HepG2 (cell line): ENCODE results near the gene RABGGTA. TPM values are rescaled to one million over a fixed set of nuclear protein-coding genes. Genes with fewer than 3 reads are reported as not detected.

ENCODE experiments used
- ASH2L ChIP-seq: fragments of 300-600, 200-600 bp; sonication (generic); IDR thresholded peaks from 2 replicates; pipeline ENCODE4 v1.7.0; 2017; ENCODE audit warnings: low read depth, mild to moderate bottlenecking, moderate library complexity, mixed read lengths, low read length; ENCODE audit not compliant: insufficient read length
- ETV5 ChIP-seq: IDR thresholded peaks from 2 replicates; pipeline ENCODE4 v1.6.1; 2018; ENCODE audit warnings: missing biosample characterization, missing genetic modification reagents, inconsistent platforms, borderline replicate concordance
- FOSL2 ChIP-seq: sonication (generic); formaldehyde crosslinking; IDR thresholded peaks from 2 replicates; pipeline ENCODE4 v1.4.0; 2020; ENCODE audit warnings: missing genetic modification reagents
- FOXA1 ChIP-seq, 2 experiments: fragments of 450-650 bp in 1 of 2; sonication (generic) in 1 of 2; formaldehyde crosslinking in 1 of 2; IDR thresholded peaks; 2 replicates each; pipeline versions ENCODE4 v1.4.0 to v1.6.1; 2016 to 2020; ENCODE audit warnings: missing genetic modification reagents in 1 of 2
- HMG20A ChIP-seq: IDR thresholded peaks from 2 replicates; pipeline ENCODE4 v1.6.1; 2016; ENCODE audit warnings: borderline replicate concordance
- MAZ ChIP-seq, 2 experiments: sonication (generic) in 1 of 2; formaldehyde crosslinking in 1 of 2; IDR thresholded peaks; 2 replicates each; pipeline versions ENCODE4 v1.5.0 to v1.6.1; 2012 to 2020; ENCODE audit warnings: low read depth in 2 of 2, mild to moderate bottlenecking in 2 of 2, borderline replicate concordance in 1 of 2, improper control_type of control experiment in 1 of 2, low read length in 1 of 2, missing genetic modification reagents in 1 of 2, moderate library complexity in 1 of 2
- MTA1 ChIP-seq: sonication (generic); formaldehyde crosslinking; IDR thresholded peaks from 2 replicates; pipeline ENCODE4 v1.4.0; 2020; ENCODE audit warnings: missing genetic modification reagents, mild to moderate bottlenecking, borderline replicate concordance
- PHF8 ChIP-seq: sonication (generic); formaldehyde crosslinking; IDR thresholded peaks from 2 replicates; pipeline ENCODE4 v1.5.0; 2020; ENCODE audit warnings: missing genetic modification reagents
- PPARG ChIP-seq: conservative IDR thresholded peaks from 2 replicates; pipeline ENCODE4 v1.6.1; 2016; ENCODE audit warnings: missing biosample characterization, missing genetic modification reagents
- ZNF225 ChIP-seq: sonication (generic); formaldehyde crosslinking; IDR thresholded peaks from 2 replicates; pipeline ENCODE4 v1.4.0; 2020; ENCODE audit warnings: mild to moderate bottlenecking, missing genetic modification reagents
- ZNF230 ChIP-seq: sonication (generic); formaldehyde crosslinking; IDR thresholded peaks from 2 replicates; pipeline ENCODE4 v1.4.0; 2020; ENCODE audit warnings: mild to moderate bottlenecking, missing genetic modification reagents
- polyA plus RNA-seq, 8 experiments: library from polyadenylated mRNA; depleted of rRNA in 3 of 8; stranded (reverse) in 7 of 8; unstranded in 1 of 8; fragments of >200 nt; fragmentation: Illumina TruSeq in 4 of 8; extraction: Trizol in 4 of 8; gene quantifications; 2 replicates each; pipeline versions ENCODE4 v1.2.1 to v1.2.3, GENCODE V29; 2011 to 2016; ENCODE audit warnings: low read depth in 4 of 8, missing spikeins in 1 of 8, mixed read lengths in 1 of 8; ENCODE audit not compliant: insufficient read depth in 1 of 8
- total RNA-seq, 5 experiments: library from RNA; depleted of rRNA; stranded (reverse); fragments of >200 nt; fragmentation: Illumina TruSeq; extraction: Trizol; gene quantifications; 2 replicates each; pipeline ENCODE4 v1.2.3, GENCODE V29; 2016; ENCODE audit warnings: low read depth in 1 of 5
- TF ChIP-seq, protein P1 (sequence below): sonication (generic); formaldehyde crosslinking; IDR thresholded peaks from one replicate; pipeline ENCODE4 v1.5.1; 2020; ENCODE audit warnings: mild to moderate bottlenecking, missing genetic modification reagents; ENCODE audit errors: not compliant biosample characterization
- TF ChIP-seq, protein P2 (sequence below): IDR thresholded peaks from 2 replicates; pipeline ENCODE4 v1.6.1; 2016
- TF ChIP-seq, protein P3 (sequence below): sonication (generic); formaldehyde crosslinking; IDR thresholded peaks from 2 replicates; pipeline ENCODE4 v1.4.0; 2020; ENCODE audit warnings: missing genetic modification reagents, borderline replicate concordance

Gene RABGGTA
- total and polyA plus RNA-seq, 2 of the 13 experiments (the other 11 are each of a cell fraction or from before 2014, with no cell fraction given), result 57.9 to 90.8 TPM

- TF ChIP-seq, protein P1, sequence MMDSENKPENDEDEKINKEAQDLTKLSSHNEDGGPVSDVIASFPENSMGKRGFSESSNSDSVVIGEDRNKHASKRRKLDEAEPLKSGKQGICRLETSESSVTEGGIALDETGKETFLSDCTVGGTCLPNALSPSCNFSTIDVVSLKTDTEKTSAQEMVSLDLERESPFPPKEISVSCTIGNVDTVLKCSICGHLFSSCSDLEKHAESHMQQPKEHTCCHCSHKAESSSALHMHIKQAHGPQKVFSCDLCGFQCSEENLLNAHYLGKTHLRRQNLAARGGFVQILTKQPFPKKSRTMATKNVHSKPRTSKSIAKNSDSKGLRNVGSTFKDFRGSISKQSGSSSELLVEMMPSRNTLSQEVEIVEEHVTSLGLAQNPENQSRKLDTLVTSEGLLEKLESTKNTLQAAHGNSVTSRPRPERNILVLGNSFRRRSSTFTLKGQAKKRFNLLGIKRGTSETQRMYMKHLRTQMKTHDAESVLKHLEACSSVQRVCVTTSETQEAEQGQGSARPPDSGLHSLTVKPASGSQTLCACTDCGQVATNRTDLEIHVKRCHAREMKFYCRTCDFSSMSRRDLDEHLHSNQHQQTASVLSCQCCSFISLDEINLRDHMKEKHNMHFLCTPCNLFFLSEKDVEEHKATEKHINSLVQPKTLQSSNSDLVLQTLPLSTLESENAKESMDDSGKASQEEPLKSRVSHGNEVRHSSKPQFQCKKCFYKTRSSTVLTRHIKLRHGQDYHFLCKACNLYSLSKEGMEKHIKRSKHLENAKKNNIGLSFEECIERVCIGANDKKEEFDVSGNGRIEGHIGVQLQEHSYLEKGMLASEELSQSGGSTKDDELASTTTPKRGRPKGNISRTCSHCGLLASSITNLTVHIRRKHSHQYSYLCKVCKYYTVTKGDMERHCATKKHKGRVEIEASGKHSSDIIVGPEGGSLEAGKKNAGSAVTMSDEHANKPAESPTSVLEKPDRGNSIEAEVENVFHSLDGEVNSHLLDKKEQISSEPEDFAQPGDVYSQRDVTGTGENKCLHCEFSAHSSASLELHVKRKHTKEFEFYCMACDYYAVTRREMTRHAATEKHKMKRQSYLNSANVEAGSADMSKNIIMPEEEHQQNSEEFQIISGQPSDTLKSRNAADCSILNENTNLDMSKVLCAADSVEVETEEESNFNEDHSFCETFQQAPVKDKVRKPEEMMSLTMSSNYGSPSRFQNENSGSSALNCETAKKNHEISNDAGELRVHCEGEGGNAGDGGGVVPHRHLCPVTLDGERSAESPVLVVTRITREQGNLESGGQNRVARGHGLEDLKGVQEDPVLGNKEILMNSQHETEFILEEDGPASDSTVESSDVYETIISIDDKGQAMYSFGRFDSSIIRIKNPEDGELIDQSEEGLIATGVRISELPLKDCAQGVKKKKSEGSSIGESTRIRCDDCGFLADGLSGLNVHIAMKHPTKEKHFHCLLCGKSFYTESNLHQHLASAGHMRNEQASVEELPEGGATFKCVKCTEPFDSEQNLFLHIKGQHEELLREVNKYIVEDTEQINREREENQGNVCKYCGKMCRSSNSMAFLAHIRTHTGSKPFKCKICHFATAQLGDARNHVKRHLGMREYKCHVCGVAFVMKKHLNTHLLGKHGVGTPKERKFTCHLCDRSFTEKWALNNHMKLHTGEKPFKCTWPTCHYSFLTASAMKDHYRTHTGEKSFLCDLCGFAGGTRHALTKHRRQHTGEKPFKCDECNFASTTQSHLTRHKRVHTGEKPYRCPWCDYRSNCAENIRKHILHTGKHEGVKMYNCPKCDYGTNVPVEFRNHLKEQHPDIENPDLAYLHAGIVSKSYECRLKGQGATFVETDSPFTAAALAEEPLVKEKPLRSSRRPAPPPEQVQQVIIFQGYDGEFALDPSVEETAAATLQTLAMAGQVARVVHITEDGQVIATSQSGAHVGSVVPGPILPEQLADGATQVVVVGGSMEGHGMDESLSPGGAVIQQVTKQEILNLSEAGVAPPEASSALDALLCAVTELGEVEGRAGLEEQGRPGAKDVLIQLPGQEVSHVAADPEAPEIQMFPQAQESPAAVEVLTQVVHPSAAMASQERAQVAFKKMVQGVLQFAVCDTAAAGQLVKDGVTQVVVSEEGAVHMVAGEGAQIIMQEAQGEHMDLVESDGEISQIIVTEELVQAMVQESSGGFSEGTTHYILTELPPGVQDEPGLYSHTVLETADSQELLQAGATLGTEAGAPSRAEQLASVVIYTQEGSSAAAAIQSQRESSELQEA, result no peak
- TF ChIP-seq ETV5 (no peak), ZNF225 (0 out of 2 replicates have a peak, but pooled peaks have one; percentile 34), MAZ (IDR thresholded peaks at IDR 0.05; ENCODE audit: borderline replicate concordance, low read depth, low read length) (no peak), MAZ (CRISPR knock-in tag; IDR thresholded peaks at IDR 0.05; ENCODE audit: low read depth) (no peak), HMG20A (CRISPR knock-in tag) (no peak), MTA1 (0 out of 2 replicates have a peak, but pooled peaks have one; percentile 8), FOXA1 (IDR thresholded peaks at IDR 0.05) (no peak), FOXA1 (CRISPR knock-in tag; IDR thresholded peaks at IDR 0.05) (no peak), PPARG (CRISPR knock-in tag) (no peak), ZNF230 (CRISPR knock-in tag) (0 out of 2 replicates have a peak, but pooled peaks have one; percentile 2), PHF8 (no peak), ASH2L (no peak), FOSL2 (CRISPR knock-in tag) (no peak)
- TF ChIP-seq, protein P2, sequence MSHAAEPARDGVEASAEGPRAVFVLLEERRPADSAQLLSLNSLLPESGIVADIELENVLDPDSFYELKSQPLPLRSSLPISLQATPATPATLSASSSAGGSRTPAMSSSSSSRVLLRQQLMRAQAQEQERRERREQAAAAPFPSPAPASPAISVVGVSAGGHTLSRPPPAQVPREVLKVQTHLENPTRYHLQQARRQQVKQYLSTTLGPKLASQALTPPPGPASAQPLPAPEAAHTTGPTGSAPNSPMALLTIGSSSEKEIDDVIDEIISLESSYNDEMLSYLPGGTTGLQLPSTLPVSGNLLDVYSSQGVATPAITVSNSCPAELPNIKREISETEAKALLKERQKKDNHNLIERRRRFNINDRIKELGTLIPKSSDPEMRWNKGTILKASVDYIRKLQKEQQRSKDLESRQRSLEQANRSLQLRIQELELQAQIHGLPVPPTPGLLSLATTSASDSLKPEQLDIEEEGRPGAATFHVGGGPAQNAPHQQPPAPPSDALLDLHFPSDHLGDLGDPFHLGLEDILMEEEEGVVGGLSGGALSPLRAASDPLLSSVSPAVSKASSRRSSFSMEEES, result no peak
- TF ChIP-seq, protein P3, sequence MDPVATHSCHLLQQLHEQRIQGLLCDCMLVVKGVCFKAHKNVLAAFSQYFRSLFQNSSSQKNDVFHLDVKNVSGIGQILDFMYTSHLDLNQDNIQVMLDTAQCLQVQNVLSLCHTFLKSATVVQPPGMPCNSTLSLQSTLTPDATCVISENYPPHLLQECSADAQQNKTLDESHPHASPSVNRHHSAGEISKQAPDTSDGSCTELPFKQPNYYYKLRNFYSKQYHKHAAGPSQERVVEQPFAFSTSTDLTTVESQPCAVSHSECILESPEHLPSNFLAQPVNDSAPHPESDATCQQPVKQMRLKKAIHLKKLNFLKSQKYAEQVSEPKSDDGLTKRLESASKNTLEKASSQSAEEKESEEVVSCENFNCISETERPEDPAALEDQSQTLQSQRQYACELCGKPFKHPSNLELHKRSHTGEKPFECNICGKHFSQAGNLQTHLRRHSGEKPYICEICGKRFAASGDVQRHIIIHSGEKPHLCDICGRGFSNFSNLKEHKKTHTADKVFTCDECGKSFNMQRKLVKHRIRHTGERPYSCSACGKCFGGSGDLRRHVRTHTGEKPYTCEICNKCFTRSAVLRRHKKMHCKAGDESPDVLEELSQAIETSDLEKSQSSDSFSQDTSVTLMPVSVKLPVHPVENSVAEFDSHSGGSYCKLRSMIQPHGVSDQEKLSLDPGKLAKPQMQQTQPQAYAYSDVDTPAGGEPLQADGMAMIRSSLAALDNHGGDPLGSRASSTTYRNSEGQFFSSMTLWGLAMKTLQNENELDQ (CRISPR knock-in tag), result no peak
These were observed 11.9 kb downstream of the RABGGTA start (continued) for GRCh38 chr14:24259282-24260025.
